HG03139 (cell line): Measurements from ENCODE around the gene NDUFV1.
"Not testable (repeated sequence)": the region's sequence is repeated elsewhere in the genome, so short reads cannot be mapped to it uniquely, and the experiment has no call there.

ENCODE experiments used
- ATAC-seq: cut with Tn5 transposase; IDR thresholded peaks from one replicate; pipeline ENCODE4 v1.9.1; 2021; ENCODE audit not compliant: unreplicated experiment

The NDUFV1 gene

DNA sequence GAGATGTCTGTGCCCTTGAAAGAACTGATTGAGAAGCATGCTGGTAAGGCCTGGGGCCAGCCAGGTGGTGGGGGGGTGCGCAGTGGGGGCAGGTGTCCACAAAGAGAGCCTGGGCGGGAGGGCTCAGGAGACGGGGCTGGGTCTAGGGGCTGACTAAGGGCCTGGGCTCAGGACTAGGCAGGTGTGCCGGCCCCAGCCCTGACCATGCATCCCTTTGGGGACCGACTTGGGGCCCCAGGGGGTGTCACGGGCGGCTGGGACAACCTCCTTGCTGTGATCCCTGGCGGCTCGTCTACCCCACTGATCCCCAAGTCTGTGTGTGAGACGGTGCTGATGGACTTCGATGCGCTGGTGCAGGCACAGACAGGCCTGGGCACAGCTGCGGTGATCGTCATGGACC is 4.4 kb downstream of the NDUFV1 start:
- no peak for ATAC-seq

DNA sequence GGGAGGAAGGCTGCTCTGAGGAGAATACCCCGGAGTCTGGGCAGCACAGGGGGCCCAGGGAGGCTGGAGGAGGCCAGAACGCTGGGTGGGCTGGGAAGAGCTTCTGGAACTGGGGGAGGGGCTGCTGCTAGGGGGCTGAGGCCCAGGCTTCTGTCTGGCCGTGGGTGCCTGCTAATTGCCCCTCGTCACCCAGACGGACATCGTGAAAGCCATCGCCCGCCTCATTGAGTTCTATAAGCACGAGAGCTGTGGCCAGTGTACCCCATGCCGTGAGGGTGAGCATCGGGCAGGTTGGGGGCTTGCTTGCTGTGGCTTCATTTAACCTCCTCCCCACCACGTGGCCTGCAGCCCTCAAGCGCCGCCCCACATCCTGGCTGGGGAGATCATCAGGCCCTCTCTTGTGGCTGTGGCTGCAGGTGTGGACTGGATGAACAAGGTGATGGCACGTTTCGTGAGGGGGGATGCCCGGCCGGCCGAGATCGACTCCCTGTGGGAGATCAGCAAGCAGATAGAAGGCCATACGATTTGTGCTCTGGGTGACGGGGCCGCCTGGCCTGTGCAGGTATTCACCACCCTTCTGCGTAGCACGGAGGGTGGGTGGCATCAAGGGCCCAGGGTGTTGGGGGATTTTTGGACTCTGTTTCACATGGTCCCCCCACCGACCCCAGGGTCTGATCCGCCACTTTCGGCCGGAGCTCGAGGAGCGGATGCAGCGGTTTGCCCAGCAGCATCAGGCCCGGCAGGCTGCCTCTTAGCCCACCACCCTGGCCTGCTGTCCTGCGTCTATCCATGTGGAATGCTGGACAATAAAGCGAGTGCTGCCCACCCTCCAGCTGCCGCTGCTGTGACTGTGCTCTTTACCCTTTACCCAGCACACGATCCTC is 5.2 kb downstream of the NDUFV1 start:
- no peak for ATAC-seq

DNA sequence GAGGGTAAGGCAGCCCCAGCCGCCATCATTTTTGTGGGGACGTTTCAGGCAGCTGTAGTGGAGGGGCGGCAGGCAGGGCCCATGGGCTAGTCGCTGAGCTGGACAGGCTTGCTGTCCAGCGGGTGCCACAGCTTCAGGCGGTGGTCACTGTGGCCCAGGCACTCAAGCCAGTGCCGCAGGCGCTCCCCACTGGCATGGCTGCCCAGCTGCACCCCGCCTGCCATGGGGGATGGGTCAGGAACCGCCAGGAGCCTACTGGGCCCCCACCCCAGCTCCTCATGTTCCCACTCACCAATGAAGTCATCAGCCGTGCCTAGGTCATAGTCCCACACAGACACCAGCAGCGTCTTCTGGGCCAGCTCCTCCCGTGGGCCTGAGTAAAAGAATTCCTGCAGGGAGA is 6.0 kb downstream of the NDUFV1 start:
- no peak for ATAC-seq

DNA sequence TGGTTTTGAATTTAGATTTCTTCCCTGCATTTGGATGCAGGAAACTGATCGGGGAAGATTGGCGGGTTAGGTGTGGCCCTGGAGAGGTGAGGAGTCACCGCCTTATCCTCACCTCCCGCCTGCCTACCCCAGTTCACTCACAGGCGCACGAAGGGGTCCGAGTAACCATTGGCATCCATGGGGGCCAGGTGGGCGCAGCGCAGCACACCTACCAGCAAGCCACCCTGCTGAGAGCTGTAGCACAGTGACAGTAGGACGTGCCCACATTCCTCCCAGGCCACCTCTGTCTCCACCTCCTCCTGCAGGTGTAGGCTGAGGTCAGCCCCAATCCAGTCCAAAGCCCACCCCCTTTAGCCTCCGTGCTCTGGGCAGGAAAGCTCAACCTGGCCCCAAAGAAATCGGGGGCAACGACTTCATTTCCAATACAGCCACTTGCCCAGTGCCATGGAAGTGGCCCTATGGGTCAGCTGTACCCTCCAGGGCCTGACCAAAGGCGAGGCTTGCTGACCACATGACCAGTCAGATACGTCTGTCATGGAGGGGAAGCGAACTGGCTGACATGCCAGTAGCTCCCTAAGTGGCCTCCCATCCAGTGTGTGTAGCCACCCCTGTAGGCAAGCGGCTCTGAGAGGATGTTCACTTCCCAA is 6.7 kb downstream of the NDUFV1 start:
- ATAC-seq: no peak

DNA sequence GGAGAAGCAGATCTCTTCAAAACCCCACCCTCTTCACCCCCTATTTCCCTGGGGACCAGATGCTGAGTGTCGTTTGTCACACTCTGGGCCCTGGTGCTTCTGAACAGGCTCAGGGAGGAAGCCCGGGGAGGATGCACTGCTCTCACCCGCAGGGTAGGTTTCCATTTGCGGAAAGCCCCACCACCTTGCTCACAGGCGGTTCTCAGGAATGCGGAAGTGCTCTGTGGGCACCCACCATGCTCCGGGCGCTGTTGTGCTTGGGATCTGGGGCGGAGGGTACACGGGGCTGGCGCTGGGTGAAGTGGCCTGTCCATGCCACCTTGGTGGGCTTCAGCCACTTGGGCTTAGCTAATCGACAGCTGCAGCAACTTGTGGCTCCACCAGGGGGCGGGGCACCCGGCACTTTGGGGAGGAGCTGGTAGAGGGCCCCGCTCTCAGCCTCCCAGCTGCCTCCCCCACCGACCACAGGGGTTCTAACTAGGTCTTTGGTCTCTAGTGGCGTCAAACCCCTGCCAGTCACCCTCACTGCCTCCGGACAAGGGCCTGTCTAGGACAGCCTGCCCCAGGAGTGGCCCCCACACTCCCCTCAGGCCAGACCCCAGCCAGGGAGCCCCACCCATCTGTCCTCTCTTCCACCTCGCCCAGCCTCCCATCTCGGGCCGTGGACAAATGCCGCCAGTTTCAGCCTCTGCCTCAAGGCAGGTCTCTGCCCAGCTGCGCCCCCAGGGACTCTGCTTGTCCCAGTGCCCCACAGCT is 7.4 kb downstream of the NDUFV1 start:
- peak; percentile 69 for ATAC-seq

DNA sequence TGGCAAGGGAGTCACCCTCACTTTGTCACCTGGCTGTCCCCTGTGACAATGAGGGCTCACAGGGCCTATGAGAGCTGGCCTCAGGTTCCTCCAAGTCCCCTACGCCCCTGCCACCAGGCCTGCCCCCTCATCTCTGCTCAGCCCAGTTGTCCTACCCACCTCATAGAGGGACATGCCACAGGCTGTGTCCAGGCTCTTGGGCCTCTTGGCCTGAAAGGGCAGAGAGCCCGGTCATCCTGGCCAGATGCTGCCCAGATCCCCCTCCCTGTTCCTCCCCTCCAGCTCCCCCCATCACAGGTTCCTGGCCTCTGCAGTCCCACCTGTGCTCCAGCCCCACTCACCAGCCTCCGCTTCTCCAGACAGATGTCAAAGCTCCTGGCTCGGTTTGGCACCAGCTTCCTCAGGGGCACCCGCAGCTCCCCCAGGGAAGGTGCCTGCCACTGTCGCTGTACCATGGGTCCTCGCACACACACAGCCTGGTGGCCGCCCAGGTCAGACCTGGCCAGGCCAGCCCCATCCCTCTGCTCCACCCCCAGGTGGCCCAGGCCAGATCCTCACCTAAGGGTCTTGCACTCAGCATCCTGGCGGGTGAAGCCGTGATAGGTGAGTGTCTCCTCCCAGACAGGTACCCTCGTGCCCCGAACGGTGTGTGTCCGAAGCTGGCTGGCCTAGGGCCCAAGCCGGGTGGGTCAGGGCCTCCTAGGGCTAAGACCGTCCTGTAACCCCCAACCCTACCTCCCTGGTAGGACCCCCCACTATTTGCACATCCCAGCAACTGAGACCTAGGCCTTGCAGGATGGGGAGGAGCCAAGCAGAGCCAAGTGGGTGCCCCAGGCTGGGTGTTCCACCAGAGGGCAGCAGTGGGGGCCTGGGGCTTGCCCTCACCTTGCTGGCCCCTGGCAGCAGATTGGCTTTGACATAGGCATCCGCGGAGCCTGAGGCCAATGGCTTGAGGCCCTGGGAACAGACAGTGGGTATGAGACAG is 8.3 kb downstream of the NDUFV1 start:
- ATAC-seq: no peak

DNA sequence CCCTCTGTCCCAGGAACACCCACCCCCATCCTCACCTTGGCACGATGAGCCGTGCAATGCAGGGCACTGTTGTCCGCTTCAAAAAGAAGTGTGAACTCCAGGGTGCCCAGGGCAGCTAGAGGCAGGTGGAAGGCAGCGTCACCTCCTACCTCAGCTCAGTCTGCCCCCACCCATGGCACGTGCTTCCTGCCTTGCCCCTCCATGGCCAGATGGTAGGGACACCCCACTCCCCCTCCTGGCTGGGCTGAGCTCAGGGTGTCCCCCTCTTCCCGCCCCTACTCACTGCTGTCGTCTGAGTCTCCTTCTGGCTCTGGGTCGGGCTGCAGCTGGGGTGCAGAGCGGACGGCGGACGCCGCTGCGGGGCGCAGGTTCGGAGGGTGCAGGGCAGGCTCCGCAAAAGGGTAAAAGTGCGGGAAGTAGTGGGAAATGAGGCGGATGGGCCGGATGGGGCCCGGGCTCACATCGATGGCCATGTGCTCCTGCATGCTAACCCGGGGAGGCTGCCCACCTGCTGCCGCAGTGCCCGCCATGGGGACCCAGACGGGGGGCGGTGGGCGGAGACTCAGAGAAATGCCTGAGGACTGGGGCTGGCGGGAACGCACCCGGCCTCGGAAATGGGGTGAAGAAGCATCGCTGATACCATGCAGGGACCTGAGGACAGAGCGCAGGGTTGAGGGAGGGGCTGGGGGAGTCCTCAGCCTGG is 9.1 kb downstream of the NDUFV1 start:
- ATAC-seq: no peak

DNA sequence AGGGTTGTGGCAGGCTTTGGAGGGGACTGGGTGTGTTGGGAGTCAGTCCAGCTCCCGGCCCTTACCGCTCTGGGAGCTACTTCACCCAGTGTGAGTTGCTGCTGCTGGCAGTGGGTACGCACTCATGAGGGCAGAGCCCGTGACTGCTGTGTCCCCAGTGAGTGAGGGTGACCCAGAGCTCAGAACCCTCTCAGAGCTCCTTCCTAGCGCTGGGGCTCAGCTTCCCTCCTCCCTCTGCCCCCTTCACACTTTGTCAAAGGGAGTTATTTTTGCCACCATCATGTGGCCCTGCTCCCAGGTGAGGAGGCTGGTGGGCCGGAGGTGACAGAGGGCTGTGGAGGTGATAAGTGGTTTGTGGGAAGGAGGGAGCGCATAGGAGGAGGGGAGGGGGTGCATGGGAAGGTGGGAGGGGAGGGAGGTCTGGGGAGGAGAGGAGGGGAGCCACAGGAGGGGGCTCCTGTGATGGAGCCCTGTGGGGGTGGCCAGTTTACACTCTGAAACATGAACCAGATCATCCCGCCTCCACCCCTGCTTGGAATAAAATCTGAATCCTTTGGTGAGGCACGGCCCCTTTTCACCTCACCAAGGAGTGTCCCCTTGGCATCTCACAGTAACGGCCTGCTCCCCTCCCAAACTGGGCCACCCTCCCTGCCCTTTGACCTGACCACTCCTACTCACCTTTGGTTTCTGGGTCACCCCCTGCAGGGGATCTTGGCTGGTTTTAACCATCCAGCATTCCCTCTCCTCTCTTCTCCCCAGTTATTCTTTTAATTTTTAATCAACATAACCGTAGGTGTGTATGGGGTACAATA is 9.9 kb downstream of the NDUFV1 start:
- ATAC-seq: no peak

DNA sequence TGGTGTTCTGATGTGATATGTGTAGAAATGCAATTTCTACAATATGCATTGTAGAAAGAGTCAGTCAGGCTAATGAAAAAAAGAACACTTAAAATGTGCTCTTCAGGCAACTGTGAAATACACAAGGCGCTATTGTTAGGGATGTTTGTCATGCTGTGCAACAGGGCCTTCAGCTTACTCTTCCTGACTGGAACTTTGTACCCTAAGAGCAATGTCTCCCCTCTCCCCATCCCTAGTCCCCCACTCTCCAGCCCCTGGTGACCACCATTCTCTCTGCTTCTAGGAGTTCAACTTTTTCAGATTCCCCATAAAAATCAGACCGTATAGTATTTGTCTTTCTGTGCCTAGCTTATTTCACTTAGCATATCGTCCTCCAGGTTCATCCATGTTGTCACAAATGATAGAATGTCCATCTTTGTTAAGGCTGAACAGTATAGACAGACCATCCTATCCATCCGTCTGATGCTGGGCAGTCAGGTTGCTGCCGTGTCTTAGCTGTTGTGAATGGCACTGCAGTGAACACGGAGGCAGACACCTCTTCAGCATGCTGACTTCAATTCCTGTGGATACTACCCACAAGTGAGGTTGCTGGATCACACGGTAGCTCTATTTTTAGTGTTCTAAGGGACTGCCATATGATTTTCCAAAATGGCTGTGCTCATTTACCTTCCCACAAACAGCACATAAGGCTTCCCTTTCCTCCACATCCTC is 10.7 kb downstream of the NDUFV1 start:
- ATAC-seq: no peak

DNA sequence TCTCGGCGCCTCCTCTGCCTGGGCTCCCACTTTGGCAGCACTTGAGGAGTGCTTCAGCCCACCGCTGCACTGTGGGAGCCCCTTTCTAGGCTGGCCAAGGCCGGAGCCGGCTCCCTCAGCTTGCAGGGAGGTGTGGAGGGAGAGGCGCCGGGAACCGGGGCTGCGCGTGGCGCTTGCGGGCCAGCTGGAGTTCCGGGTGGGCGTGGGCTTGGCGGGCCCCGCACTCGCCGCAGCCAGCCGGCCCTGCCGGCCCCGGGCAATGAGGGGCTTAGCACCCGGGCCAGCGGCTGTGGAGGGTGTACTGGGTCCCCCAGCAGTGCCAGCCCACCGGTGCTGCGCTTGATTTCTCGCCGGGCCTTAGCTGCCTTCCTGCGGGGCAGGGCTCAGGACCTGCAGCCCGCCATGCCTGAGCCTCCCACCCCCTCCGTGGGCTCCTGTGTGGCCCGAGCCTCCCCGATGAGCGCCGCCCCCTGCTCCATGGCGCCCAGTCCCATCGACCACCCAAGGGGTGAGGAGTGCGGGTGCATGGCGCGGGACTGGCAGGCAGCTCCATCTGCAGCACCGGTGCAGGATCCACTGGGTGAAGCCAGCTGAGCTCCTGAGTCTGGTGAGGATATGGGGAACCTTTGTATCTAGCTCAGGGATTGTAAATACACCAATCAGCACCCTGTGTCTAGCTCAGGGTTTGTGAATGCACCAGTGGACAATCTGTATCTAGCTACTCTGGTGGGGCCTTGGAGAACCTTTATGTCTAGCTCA is 12.3 kb downstream of the NDUFV1 start:
- not testable (repeated sequence) for ATAC-seq

DNA sequence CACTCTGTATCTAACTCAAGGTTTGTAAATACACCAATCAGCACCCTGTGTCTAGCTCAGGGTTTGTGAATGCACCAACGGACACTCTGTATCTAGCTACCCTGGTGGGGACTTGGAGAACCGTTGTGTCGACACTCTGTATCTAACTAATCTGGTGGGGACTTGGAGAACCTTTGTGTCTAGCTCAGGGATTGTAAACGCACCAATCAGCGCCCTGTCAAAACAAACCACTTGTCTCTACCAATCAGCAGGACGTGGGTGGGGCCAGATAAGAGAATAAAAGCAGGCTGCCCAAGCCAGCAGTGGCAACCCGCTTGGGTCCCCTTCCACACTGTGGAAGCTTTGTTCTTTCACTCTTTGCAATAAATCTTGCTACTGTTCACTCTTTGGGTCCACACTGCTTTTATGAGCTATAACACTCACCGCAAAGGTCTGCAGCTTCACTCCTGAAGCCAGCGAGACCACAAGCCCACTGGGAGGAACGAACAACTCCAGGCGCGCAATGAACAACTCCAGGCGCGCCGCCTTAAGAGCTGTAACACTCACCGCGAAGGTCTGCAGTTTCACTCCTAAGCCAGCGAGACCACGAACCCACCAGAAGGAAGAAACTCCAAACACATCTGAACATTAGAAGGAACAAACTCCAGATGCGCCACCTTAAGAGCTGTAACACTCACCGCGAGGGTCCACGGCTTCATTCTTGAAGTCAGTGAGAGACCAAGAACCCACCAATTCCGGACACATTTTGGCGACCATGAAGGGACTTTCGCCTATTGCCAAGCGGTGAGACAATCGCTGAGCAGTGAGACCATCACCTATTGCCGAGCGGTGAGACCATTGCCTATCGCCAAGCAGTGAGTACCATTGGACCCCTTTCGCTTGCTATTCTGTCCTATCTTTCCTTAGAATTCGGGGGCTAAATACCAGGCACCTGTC is 13.2 kb downstream of the NDUFV1 start:
- ATAC-seq: not testable (repeated sequence)

DNA sequence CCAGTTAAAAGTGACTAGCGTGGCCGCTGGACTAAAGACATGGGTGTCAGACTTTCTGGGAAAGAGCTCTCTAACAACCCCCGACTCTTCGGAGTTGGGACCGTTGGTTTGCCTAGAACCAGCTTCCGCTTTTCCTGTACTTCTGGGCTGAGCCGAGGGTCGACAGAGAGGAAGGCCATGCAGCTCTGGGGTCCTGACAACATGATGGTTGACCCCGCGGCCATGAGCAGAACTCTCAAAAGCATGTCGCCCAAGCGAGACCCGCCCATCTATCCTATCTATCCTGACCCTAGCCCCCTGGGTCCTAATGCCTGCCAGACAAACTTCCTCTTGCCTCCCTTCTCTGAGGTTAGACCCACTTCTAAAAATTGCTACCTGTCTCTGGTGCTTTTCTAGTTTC is 13.9 kb downstream of the NDUFV1 start:
- ATAC-seq: not testable (repeated sequence)

DNA sequence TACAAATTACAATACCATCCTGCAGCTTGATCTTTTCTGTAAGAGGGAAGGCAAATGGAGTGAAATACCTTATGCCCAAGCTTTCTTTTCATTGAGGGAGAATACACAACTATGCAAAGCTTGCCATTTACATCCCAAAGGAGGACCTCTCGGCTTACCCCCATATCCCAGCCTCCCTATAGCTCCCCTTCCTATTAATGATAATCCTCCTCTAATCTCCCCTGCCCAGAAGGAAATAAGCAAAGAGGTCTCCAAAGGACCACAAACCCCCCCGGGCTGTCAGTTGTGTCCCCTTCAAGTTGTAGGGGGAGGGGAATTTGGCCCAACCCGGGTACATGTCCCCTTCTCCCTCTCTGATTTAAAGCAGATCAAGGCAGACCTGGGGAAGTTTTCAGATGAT is 15.2 kb downstream of the NDUFV1 start:
- not testable (repeated sequence) for ATAC-seq

DNA sequence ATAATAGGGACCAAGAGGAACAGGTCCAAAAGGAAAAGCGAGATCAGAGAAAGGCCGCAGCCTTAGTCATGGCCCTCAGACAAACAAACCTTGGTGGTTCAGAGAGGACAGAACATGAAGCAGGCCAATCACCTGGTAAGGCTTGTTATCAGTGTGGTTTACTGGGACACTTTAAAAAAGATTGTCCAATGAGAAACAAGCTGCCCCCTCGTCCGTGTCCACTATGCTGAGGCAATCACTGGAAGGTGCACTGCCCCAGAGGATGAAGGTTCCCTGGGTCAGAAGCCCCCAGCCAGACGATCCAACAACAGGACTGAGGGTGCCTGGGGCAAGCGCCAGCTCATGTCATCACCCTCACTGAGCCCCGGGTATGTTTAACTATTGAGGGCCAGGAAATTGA is 16.2 kb downstream of the NDUFV1 start:
- ATAC-seq: not testable (repeated sequence)

DNA sequence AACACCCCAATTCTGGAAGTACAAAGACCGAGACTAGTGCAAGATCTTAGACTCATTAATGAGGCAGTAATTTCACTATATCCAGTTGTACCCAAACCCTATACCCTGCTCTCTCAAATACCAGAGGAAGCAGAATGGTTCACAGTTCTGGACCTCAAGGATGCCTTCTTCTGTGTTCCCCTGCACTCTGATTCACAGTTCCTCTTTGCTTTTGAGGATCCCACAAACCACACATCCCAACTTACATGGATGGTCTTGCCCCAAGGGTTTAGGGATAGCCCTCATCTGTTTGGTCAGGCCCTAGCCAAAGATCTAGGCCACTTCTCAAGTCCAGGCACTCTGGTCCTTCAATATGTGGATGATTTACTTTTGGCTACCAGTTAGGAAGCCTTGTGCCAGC is 17.1 kb downstream of the NDUFV1 start:
- not testable (repeated sequence) for ATAC-seq

DNA sequence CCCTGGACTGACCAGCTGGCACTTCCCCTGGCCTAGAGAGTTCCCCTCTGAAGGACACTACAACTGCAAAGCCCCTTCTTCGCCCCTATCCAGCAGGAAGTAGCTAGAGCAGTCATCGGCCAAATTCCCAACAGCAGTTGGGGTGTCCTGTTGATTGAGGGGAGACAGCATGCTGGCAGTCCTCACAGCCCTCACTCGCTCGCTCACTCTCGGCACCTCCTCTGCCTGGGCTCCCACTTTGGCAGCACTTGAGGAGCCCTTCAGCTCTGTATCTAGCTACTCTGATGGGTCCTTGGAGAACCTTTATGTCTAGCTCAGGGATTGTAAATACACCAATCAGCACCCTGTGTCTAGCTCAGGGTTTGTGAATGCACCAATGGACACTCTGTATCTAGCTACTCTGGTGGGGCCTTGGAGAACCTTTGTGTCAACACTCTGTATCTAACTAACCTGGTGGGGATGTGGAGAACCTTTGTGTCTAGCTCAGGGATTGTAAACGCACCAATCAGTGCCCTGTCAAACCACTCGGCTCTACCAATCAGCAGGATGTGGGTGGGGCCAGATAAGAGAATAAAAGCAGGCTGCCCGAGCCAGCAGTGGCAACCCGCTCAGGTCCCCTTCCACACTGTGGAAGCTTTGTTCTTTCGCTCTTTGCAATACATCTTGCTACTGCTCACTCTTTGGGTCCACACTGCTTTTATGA is 19.5 kb downstream of the NDUFV1 start:
- not testable (repeated sequence) for ATAC-seq
